GM10248 (cell line): ENCODE measurements around the gene ZBTB37.

Source experiments
- CTCF ChIA-PET: fragments of 300-600 bp; sonication (Branson Sonifier 250); formaldehyde crosslinking; extraction: SDS; loops from one replicate; lab custom pipeline; 2021; ENCODE audit warnings: antibody characterized with exemption; lab: Yijun Ruan, JAX
- POLR2A ChIA-PET: fragments of 350-650 bp; sonication (Branson Sonifier 250); formaldehyde crosslinking; extraction: SDS; loops from one replicate; lab custom pipeline; 2020; ENCODE audit warnings: antibody characterized with exemption; lab: Yijun Ruan, JAX
- DNase-seq: peaks from one replicate; pipeline ENCODE4 v3.0.0; 2012; ENCODE audit errors: extremely low spot score
- CTCF ChIP-seq: IDR thresholded peaks from 2 replicates; pipeline ENCODE4 v1.5.1; 2012; ENCODE audit warnings: mild to moderate bottlenecking, low read depth; ENCODE audit errors: extremely low read depth, missing control alignments, control extremely low read depth

Gene ZBTB37

DNA sequence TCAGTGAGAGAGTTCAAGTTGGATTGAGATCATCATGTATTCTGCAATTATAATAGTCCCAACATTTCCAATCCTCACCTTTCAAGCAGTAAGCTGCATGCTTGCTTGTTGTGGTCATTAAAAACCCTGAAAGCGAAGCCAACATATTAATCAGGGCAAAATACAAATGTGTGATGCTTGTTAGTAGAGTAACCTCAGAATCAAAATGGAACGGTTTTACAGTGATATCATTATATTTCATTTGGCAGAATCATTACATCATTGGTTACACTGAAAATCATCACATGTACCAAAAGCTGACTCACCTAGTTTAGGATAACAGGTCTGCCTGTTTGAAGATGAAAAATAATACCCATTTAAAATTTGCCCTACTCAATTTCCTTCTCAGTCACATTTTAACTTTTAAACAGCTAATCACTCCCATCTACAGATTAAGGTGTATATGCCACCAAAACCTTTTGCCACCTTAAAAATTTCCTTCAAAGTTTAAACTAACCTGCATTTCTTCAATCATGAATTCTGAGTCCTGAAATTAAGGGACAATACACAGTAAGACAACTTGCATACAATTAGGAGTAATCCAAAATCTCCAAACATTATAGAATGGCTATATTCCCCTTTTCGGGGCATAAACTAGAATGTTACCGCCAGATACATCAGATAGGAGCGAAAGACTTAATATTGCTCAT lies 3.9 kb upstream of the ZBTB37 start:
- POLR2A ChIA-PET = interaction anchor here (0.6 to 2.0 kb wide), 6 partner anchors 13 to 886 kb away, joined by 3 to 9 read pairs (median 4); partner anchors contain the start of genes CENPL and DARS2

DNA sequence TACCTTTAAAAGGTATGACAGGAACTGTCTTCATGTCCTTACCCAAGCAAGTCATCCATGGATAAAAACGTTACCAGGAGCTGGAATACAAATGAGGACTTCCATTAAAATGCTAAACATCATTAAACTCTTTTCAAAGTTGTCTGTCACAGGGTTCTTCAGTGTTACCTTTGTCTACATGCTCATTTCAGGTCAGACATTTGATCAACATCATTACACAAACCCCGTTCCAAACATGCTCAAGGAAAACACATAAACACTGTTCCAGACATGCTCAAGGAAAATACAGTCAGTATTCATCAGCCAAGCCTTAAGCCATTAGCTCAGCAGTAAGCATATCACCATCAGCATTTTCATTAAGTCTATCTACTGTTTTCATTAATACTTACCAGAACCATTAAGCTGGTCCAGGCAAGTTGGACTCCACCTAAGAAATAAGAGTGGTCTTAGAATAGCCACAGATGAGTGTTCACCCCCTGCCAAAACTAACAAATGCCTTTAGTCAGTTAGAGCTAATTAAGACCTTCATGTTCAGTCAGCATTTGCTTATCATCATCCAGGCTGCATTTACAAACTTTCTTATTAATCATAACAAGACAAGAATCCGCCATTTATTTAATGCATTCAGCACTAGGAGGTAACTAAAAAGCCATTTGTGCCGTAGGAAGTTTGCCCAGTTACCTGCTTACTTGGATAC lies 2.6 kb upstream of the ZBTB37 start:
- DNase-seq = no peak
- ChIA-PET CTCF (interaction anchor here (1.4 to 3.3 kb wide), 3 partner anchors 11 to 1121 kb away, joined by 3 to 13 read pairs (median 5); no protein-coding TSS in a partner anchor), POLR2A (interaction anchor here (0.5 to 1.5 kb wide), 6 partner anchors 9 to 416 kb away, joined by 3 to 9 read pairs (median 4); partner anchors contain the start of gene RC3H1)
- TF ChIP-seq CTCF = no peak

More for the DNA sequence above, 3.9 kb upstream of the ZBTB37 start:
- CTCF ChIA-PET = interaction anchor here (1.0 to 3.3 kb wide), 5 partner anchors 10 to 1119 kb away, joined by 3 to 13 read pairs (median 4); no protein-coding TSS in a partner anchor
- DNase-seq = no peak
- no peak for TF ChIP-seq CTCF

- CTCF ChIA-PET = no interaction called here
- no peak for TF ChIP-seq CTCF
- POLR2A ChIA-PET = interaction anchor here (1.1 to 1.2 kb wide), 2 partner anchors 10 to 156 kb away, joined by 3 read pairs; partner anchors contain the start of gene RC3H1
- no peak for DNase-seq
These were observed 1.6 kb upstream of the ZBTB37 start for GRCh38 chr1:173866413-173867115.

DNA sequence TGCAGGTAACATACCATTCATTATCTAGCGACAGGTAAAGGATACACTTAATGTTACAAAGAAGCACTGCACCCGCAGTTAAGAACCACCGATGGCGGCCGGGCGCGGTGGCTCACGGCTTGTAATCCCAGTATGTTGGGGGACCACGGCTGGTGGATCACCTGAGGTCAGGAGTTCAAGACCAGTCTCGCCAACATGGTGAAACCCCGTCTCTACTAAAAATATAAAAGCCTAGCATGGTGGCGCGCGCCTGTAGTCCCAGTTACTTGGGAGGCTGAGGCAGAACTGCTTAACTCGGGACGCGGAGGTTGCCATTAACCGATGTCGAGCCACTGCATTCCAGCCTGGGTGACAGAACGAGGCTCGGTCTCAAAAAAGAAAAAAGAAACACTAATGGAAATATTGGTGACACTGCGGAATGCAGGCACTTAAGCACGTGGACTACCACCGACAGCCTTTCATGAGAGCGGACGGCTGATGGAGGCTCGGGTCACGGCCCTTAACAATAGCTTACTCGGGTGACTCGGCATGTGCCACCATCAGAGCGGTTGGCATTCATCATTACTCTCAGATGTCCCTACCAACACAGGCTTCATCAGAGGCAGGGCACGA lies 933 bp upstream of the ZBTB37 start:
- POLR2A ChIA-PET = interaction anchor here (0.9 to 1.9 kb wide), 9 partner anchors 10 to 1132 kb away, joined by 3 to 11 read pairs (median 6); partner anchors contain the start of genes CENPL, DARS2, PRDX6 and RC3H1
- DNase-seq = no peak
- TF ChIP-seq CTCF = no peak
- CTCF ChIA-PET = no interaction called here

GRCh38 chr1:173867753-173868265 lies 371 bp upstream of the ZBTB37 start, which contains the start of gene GAS5:
Gene GAS5, minus strand, starts transcription at chr1:173867989.
- POLR2A ChIA-PET = interaction anchor here (0.7 to 1.9 kb wide), 15 partner anchors 8 to 1132 kb away, joined by 3 to 11 read pairs (median 4); partner anchors contain the start of genes CENPL, DARS2, PRDX6 and RC3H1
- DNase-seq = peak; percentile 95
- CTCF ChIA-PET = interaction anchor here (0.8 to 1.4 kb wide), 3 partner anchors 10 to 438 kb away, joined by 3 to 6 read pairs (median 5); no protein-coding TSS in a partner anchor
- TF ChIP-seq CTCF = no peak
